GM18858 (cell line): ENCODE measurements around the gene BATF.

Experiments used
- ATAC-seq: cut with Tn5 transposase; IDR thresholded peaks from one replicate; pipeline ENCODE4 v1.9.1; 2021; ENCODE audit not compliant: unreplicated experiment

BATF gene

DNA sequence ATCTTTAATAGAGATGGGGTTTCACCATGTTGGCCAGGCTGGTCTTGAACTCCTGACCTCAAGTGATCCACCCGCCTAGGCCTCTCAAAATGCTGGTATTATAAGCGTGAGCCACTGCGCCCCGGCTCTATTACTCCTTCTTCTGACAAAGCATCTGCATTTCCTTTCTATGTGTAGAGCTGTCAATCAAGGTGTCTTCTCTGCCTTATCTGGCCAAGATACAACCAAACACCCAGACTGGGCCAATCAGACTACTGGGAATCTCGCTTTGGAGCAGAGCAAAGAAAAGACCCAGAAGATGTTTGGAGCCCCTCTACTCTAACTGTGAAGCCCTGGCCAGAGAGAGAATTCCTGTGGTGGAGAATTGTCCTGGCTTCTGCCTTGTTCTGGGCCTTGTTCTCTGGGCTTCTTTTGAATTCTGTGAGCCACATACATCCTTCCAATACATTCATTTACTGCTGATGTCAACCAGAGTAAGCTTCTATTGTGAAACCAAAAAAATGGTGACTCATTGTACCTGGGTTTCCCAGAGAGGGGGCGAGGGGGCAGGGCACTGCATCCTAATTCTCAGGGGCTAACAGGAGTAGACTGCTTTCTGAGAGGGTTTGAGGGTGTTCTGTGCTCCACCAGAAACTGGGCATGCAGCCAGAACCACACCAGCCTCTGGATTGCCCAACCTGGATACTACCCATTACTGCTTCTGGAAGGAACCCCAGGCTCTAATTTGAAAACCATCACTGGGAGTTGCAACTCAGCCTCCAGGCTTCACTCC is 37.4 kb downstream of the BATF start:
- no peak for ATAC-seq

- ATAC-seq = no peak
Measured at GRCh38 chr14:75561013-75561432, 38.8 kb downstream of the BATF start.

DNA sequence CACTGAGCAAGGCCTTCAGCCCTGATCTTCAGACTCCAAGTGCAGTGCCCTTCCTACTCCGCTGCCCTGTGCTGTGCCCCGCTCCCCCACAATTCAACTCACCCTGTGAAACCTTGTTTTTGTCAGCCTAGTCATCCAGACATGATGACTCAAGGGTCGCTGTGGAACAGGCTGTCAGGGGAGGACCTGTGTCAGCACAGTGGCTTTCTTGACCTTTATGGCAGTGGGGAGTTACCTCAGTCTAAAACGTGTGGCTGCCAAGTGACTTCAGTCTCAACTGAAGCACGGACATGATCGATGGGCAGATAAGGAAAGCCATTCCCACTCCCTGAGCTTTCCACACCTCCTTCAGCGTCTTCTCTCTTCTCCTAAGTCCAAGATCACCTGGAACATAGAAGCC is 39.8 kb downstream of the BATF start:
- no peak for ATAC-seq

GRCh38 chr14:75562489-75562888 is 40.2 kb downstream of the BATF start:
- ATAC-seq = no peak

GRCh38 chr14:75563931-75564330 is 41.7 kb downstream of the BATF start:
- ATAC-seq = no peak

GRCh38 chr14:75565056-75565455 is 42.8 kb downstream of the BATF start:
- ATAC-seq = no peak

DNA sequence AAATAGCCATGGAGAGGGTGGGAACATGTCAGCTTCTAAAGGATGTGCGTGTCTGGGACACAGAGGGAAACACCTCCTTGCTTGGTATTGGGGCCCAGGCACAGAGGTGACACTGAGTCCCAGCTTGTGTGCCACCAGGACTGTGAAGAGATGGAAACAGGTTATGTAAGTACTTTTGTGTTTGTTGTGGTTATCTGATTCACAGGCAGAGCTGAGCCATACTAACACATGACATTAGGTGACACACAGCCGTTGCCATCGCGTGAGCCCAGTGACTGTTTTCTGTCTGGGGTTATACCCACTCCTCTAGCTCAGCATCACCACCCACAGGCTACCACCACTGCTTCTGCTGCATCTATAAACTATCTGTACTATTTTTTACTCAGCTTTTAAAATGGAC is 44.1 kb downstream of the BATF start:
- no peak for ATAC-seq

DNA sequence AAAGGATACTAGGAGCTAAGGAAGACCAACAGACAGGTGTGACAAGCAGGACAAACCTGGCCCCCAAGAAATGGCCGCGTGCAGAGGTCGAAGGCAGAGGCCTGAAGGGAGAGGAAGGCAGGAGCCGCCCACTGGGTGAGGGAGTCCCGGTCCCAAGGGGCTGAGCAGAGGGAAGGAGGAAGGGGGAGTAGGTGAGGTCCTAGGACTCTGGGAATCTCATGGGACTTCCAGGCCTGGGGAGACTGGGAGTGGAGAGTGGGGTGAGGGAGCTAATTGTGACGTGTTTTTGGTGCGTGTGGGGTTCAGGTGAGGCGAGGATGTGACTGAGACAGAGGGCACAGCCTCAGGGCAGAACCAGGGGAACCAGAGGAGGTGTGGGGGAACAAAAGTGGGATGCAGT is 44.5 kb downstream of the BATF start:
- no peak for ATAC-seq

- ATAC-seq = no peak
Measured at GRCh38 chr14:75568140-75568539, 45.9 kb downstream of the BATF start.

GRCh38 chr14:75568791-75569190 is 46.5 kb downstream of the BATF start:
- ATAC-seq = no peak

- ATAC-seq = no peak
Measured at GRCh38 chr14:75570797-75571196, 48.5 kb downstream of the BATF start.

GRCh38 chr14:75572104-75572503 is 49.8 kb downstream of the BATF start:
- no peak for ATAC-seq

DNA sequence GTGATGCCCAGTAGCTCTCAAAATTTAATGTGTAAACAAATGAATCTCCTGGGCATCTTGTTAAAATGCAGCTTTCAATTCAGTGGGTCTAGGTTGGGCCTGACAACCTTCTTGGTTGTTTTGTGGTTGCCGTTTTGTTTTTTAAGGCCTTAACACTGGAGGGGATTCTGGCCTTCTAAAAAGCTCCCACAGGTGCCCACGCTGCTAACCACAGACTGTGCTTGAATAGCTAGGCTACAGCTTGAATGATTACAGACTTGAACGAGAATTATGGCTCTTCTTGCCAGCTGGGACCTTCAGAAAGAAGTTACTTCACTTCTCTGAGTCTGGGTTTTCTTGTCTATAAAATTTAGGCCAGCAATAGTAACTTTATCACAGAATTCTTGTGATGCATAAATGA is 54.8 kb downstream of the BATF start:
- ATAC-seq = no peak

DNA sequence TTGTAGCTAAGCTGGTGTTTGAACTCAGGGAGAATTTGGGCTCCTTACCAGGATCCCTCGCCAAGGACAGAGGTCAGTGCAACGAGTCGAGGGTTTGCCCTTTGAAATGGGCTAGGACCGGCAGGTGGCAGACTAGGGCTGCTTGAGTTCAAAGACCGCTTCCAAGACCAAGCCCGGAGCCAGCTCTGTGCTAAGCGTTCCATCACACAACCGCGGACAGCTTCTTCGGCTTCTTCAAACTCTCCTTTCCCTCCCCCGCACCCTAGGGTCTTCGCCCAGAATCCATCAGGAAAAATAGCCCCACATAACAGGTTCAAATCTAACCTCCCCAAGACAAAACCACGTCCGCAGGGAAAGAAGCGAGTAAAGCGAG is 55.4 kb downstream of the BATF start:
- peak; percentile 72 for ATAC-seq

- peak; percentile 19 for ATAC-seq
Measured at GRCh38 chr14:75578102-75578785, 56.0 kb downstream of the BATF start, which contains the start of gene FLVCR2. Gene FLVCR2 (plus strand): TSS chr14:75578620. CDS start chr14:75578973, 353 bp downstream.

DNA sequence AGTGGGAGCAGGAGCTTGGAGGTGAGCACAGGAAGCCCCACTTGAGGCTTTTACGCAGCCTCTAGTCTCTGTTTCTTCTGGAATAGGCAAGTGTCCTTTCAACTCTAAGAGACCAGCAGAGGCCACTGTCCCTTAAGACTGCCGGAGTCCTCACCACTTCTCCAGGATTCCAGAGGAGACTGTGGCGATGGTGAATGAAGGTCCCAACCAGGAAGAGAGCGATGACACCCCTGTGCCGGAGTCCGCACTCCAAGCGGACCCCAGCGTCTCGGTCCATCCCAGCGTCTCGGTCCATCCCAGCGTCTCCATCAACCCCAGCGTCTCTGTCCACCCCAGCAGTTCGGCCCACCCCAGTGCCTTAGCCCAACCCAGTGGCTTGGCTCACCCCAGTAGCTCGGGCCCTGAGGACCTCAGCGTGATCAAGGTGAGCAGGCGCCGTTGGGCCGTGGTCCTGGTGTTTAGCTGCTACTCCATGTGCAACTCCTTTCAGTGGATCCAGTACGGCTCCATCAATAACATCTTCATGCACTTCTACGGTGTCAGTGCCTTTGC is 56.6 kb downstream of the BATF start:
- ATAC-seq = no peak

- ATAC-seq = no peak
Measured at GRCh38 chr14:75579338-75579864, 57.1 kb downstream of the BATF start.

DNA sequence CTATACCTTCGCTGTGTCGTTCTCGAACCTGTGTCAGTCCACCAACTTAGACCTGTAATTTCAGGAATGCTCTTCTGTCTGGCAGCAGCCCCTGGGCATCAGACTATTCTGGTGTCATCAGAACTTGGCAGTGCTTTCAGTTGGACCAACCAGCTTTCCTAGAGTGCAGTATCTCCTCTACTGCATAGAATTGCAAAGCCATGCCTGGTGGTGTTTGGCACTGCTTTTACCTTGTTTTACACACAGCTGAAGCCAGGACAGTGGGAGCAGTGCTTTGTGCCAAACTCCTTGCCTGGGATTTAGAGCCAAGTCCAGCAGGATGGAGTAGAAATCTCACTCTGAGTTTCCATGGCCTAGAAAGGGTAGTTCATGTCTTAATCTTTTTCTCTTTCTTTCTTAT is 57.6 kb downstream of the BATF start:
- ATAC-seq = no peak

- no peak for ATAC-seq
Measured at GRCh38 chr14:75587388-75587787, 65.1 kb downstream of the BATF start.

GRCh38 chr14:75589931-75590330 is 67.7 kb downstream of the BATF start:
- no peak for ATAC-seq

GRCh38 chr14:75591331-75591946 is 69.2 kb downstream of the BATF start:
- ATAC-seq = no peak
